ENCODE results near the gene PAQR9. TPM values are rescaled to one million over a fixed set of nuclear protein-coding genes. Genes with fewer than 3 reads are reported as not detected.

Gene PAQR9
- total RNA-seq, 4 donors from 2014 or later = not detected

DNA sequence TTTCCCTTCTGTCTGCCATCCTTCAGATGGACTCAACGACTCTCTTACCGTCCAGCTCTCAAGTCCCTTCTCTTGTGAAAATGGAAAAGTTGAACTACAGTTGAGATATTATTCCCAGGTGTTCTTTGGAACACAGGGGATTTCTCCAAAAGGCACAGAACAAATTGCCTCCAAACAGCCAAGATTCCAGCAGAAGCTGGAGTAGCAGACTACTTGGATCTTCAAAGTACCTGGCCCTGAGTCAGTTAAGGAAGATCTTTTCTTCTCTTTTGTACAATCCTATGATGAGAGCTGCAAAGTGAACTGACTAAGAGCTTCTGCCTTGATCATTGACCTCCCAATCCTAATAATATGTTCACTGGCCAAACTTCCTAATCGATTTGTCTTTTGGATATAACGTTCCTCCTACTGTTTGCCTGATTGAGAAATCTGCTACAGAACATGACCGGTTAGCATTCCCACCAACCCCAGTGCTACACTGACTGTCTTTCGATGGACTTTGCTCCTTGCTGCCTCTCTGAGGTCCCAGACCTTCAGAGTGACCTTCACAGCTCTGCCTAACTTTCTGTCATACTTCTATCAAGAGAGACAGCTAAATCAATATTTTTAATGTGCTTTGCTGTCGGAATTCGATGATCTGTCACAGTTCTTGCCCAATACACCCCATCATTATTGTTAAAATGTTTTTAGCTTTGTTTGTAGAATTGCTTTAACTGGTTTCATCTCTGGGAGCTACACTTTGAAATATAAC is 21.9 kb downstream of the PAQR9 start:
- TF ChIP-seq, protein P1, sequence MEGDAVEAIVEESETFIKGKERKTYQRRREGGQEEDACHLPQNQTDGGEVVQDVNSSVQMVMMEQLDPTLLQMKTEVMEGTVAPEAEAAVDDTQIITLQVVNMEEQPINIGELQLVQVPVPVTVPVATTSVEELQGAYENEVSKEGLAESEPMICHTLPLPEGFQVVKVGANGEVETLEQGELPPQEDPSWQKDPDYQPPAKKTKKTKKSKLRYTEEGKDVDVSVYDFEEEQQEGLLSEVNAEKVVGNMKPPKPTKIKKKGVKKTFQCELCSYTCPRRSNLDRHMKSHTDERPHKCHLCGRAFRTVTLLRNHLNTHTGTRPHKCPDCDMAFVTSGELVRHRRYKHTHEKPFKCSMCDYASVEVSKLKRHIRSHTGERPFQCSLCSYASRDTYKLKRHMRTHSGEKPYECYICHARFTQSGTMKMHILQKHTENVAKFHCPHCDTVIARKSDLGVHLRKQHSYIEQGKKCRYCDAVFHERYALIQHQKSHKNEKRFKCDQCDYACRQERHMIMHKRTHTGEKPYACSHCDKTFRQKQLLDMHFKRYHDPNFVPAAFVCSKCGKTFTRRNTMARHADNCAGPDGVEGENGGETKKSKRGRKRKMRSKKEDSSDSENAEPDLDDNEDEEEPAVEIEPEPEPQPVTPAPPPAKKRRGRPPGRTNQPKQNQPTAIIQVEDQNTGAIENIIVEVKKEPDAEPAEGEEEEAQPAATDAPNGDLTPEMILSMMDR (IDR thresholded peaks at IDR 0.05) = no peak
- no peak for TF ChIP-seq POLR2A (IDR thresholded peaks at IDR 0.05)
- no peak overlapping the region for H3K27ac ChIP-seq
- no peaks in the 10 kb centered on the region for H3K36me3 ChIP-seq
- intact Hi-C loops (cut with DNase I) = no loop called here
- no peak overlapping the region for H3K4me3 ChIP-seq (replicated peaks in 1 of 3)
- H3K9me3 ChIP-seq = no peaks in the 10 kb centered on the region
- 71 to 78% methylated on average over 8 of the region's 8 CpGs for WGBS, 2 donors
- no peaks in the 10 kb centered on the region for H3K27me3 ChIP-seq
- no peak for DNase-seq
- no peaks in the 10 kb centered on the region for H3K4me1 ChIP-seq

DNA sequence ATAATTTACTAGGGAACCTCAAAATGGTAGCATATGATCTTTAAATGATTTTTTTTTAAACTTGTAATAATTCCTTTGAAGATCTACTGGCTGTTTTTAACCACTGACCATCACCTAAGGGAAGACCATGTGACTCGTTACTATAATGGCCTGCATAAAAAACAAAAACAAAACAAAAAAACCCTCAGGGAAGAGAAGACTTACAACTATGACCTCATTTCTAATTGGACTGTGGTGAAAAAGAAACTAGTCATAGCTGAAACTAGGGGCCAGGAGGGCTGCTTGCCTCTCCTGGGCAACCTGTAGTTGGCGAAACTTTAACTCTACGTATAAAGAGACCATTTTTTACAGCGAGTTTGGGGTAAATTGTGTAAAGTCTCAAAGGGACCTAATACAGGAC is 23.0 kb downstream of the PAQR9 start:
- H3K27ac ChIP-seq = no peak overlapping the region
- WGBS, 2 donors = 62 to 76% methylated on average over 4 of the region's 4 CpGs
- H3K4me1 ChIP-seq = no peaks in the 10 kb centered on the region
- intact Hi-C loops (cut with DNase I) = no loop called here
- DNase-seq = no peak
- no peak for TF ChIP-seq POLR2A (IDR thresholded peaks at IDR 0.05)
- TF ChIP-seq, protein P1 (IDR thresholded peaks at IDR 0.05) = no peak
- no peaks in the 10 kb centered on the region for H3K27me3 ChIP-seq
- H3K4me3 ChIP-seq (replicated peaks in 1 of 3) = no peak overlapping the region
- no peaks in the 10 kb centered on the region for H3K9me3 ChIP-seq
- no peaks in the 10 kb centered on the region for H3K36me3 ChIP-seq

DNA sequence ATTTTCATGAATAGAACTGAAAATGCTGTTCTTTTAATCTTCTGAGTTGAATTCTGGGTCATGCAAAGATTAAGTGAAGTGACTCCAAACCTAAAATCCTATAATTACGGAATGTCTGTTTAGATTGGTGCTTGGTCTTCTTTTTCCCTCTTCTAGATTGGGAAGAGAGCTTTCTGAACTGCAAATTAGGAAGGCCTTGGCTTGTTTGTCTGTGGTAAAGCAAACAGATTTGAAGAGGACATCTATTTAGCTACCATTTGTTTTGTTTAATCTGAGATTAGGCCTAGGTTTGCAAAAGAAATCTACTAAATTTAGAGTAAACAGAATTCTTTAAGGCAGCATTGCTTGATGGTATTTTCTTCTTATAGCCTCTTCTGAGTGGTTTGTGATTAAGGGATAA is 23.5 kb downstream of the PAQR9 start:
- Histone ChIP-seq H3K4me3 (replicated peaks in 1 of 3) (no peak overlapping the region), H3K4me1 (no peaks in the 10 kb centered on the region), H3K36me3 (no peaks in the 10 kb centered on the region), H3K27me3 (no peaks in the 10 kb centered on the region), H3K27ac (no peak overlapping the region), H3K9me3 (no peaks in the 10 kb centered on the region)
- 80 to 87% methylated on average over 1 of the region's 1 CpG for WGBS, 2 donors
- no peak for DNase-seq
- TF ChIP-seq POLR2A (IDR thresholded peaks at IDR 0.05) = no peak
- TF ChIP-seq, protein P1 (IDR thresholded peaks at IDR 0.05) = no peak
- intact Hi-C loops (cut with DNase I) = no loop called here

DNA sequence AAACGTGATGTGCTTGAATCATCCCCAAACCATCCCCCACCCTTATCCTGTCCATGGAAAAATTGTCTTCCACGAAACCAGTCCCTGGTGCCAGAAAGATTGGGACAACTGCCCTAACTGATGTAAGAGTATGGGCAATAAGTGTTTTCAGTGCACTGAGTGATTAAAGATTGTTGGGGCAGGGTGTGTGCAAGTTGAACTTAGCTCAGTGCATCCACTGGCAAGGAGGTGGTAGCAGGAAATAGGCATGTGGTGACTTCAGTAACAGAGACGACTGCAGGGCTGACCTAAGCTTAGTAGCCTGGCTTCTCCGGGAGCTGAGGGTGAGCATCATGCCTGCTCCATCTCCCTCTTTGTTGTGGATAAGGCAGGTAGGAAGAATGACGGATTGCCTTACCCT is 27.5 kb downstream of the PAQR9 start:
- TF ChIP-seq POLR2A (IDR thresholded peaks at IDR 0.05) = no peak
- TF ChIP-seq, protein P1 (IDR thresholded peaks at IDR 0.05) = no peak
- Histone ChIP-seq H3K36me3 (no peaks in the 10 kb centered on the region), H3K27me3 (no peaks in the 10 kb centered on the region), H3K27ac (no peak overlapping the region), H3K9me3 (no peaks in the 10 kb centered on the region), H3K4me3 (replicated peaks in 1 of 3) (no peak overlapping the region), H3K4me1 (no peaks in the 10 kb centered on the region)
- no peak for DNase-seq
- WGBS, 2 donors = 70 to 75% methylated on average over 5 of the region's 5 CpGs
- intact Hi-C loops (cut with DNase I) = no loop called here

DNA sequence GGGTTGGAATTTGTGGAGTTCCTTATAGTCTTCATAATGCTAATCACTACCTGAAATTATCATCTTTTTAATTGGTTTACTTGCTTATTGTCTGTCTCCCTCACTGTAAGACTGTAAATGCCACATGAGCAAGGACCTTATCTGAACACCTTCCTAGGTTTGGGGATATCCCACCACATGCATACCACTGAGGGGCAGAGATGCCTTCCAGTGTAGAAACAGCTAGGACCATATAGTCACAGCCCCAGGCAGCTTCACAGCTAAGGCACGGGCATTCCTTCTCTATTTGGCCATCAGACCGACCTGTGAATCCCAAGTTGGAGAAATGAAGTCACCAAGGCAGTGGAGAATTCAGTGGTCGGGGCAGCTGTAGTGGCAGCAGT is 28.6 kb downstream of the PAQR9 start:
- H3K4me3 ChIP-seq (replicated peaks in 1 of 3) = no peak overlapping the region
- no peaks in the 10 kb centered on the region for H3K36me3 ChIP-seq
- H3K4me1 ChIP-seq = no peaks in the 10 kb centered on the region
- WGBS, 2 donors = 90 to 100% methylated on average over 3 of the region's 3 CpGs
- H3K9me3 ChIP-seq = no peaks in the 10 kb centered on the region
- H3K27me3 ChIP-seq = no peaks in the 10 kb centered on the region
- H3K27ac ChIP-seq = no peak overlapping the region
- intact Hi-C loops (cut with DNase I) = no loop called here
- no peak for DNase-seq
- no peak for TF ChIP-seq POLR2A (IDR thresholded peaks at IDR 0.05)
- TF ChIP-seq, protein P1 (IDR thresholded peaks at IDR 0.05) = no peak

Measured in thyroid gland (tissue), 4 donors.